HepG2 (cell line): ENCODE measurements around the gene AGPAT3. TPM values are rescaled to one million over a fixed set of nuclear protein-coding genes. Genes with fewer than 3 reads are reported as not detected.

ENCODE experiments used
- ATAC-seq: fragments of 200-7000 bp; cut with Tn5 transposase; 3 replicates; pipeline ENCODE4 v1.9.1; 2020; ENCODE audit warnings: mild to moderate bottlenecking, moderate library complexity
- BruUV-seq: library from RNA; stranded (reverse); fragments of 400-500 nt; replicated peaks from 2 replicates; lab custom pipeline; 2021; lab: Mats Ljungman, UMichigan
- CTCF ChIA-PET: fragments of 300-600 bp; formaldehyde crosslinking; extraction: SDS; loops from one replicate; lab custom pipeline; 2021; ENCODE audit warnings: low total read pairs, inconsistent platforms, low intra/inter-chr PET ratio; lab: Yijun Ruan, JAX
- POLR2A ChIA-PET: fragments of 350-600 bp; sonication (Branson Sonifier 250); formaldehyde crosslinking; loops from one replicate; lab custom pipeline; 2020; ENCODE audit warnings: antibody characterized with exemption, inconsistent platforms; lab: Yijun Ruan, JAX
- DNase-seq: peaks from one replicate; pipeline ENCODE4 v3.0.0-alpha.2; 2015; ENCODE audit warnings: low spot score
- FAIRE-seq: peaks from 3 replicates; lab custom pipeline; 2011; peaks lifted over from hg19 to GRCh38; lab: Jason Lieb, UNC
- H2AFZ ChIP-seq: one replicate; pipeline ENCODE4 v1.6.1; 2011; ENCODE audit warnings: low read length, inconsistent platforms
- H3K27ac ChIP-seq: fragments of 300-600 bp; 3 replicates; pipeline ENCODE4 v1.8.0; 2011; ENCODE audit warnings: mixed run types, mild to moderate bottlenecking, mixed read lengths, low read length, inconsistent platforms; ENCODE audit not compliant: insufficient read depth; ENCODE audit errors: extremely low read length
- H3K27me3 ChIP-seq, 2 experiments: fragments of 200-600 bp in 1 of 2; 2 replicates in 1 of 2; 3 replicates in 1 of 2; pipeline versions ENCODE4 v1.6.0 to v1.8.0; 2011; ENCODE audit warnings: low read length in 2 of 2, mild to moderate bottlenecking in 2 of 2, moderate library complexity in 2 of 2, inconsistent platforms in 1 of 2; ENCODE audit not compliant: insufficient read depth in 2 of 2, control insufficient read depth in 1 of 2
- H3K36me3 ChIP-seq, 2 experiments: fragments of 200-600 bp in 1 of 2; replicated peaks in 1 of 2; 2 replicates in 1 of 2; 3 replicates in 1 of 2; pipeline versions ENCODE4 v1.5.1 to v1.8.0; 2011; ENCODE audit warnings: low read length in 2 of 2, inconsistent platforms in 1 of 2; ENCODE audit not compliant: insufficient read depth in 2 of 2, control insufficient read depth in 1 of 2
- H3K4me1 ChIP-seq: 2 replicates; pipeline ENCODE4 v1.5.1; 2012; ENCODE audit warnings: low read length, inconsistent platforms; ENCODE audit not compliant: insufficient read depth
- H3K4me2 ChIP-seq: 2 replicates; pipeline ENCODE4 v1.6.0; 2011; ENCODE audit warnings: low read depth, low read length, inconsistent platforms
- H3K4me3 ChIP-seq, 3 experiments: fragments of 200-600 bp in 1 of 3; sonication (generic), shearing (Covaris generic) in 1 of 3; replicated peaks in 1 of 3; 2 replicates each; pipeline ENCODE4 v1.5.1; 2011 to 2016; ENCODE audit warnings: low read length in 3 of 3, inconsistent platforms in 2 of 3, low read depth in 2 of 3, mild to moderate bottlenecking in 2 of 3, control low read depth in 1 of 3, mixed read lengths in 1 of 3; ENCODE audit not compliant: insufficient read depth in 1 of 3
- H3K79me2 ChIP-seq: one replicate; pipeline ENCODE4 v1.6.1; 2011; ENCODE audit warnings: low read length, inconsistent platforms; ENCODE audit not compliant: insufficient read depth
- H3K9ac ChIP-seq: 2 replicates; pipeline ENCODE4 v1.6.0; 2011; ENCODE audit warnings: mild to moderate bottlenecking, low read depth, low read length, inconsistent platforms; ENCODE audit not compliant: insufficient read depth
- H3K9me3 ChIP-seq: 2 replicates; pipeline ENCODE4 v1.5.1; 2012; ENCODE audit warnings: mild to moderate bottlenecking, low read length
- H4K20me1 ChIP-seq: 2 replicates; pipeline ENCODE4 v1.6.0; 2011; ENCODE audit warnings: inconsistent platforms, mild to moderate bottlenecking, low read length, moderate library complexity; ENCODE audit not compliant: insufficient read depth
- HOXA5 ChIP-seq: sonication (generic); formaldehyde crosslinking; IDR thresholded peaks from 2 replicates; pipeline ENCODE4 v1.4.0; 2020; ENCODE audit warnings: missing genetic modification reagents
- NONO ChIP-seq, 2 experiments: fragments of 450-650 bp in 1 of 2; sonication (generic) in 1 of 2; formaldehyde crosslinking in 1 of 2; IDR thresholded peaks in 1 of 2; conservative IDR thresholded peaks in 1 of 2; 2 replicates each; pipeline versions ENCODE4 v1.6.1 to v1.8.0; 2017 to 2022; ENCODE audit warnings: mild to moderate bottlenecking in 1 of 2, missing genetic modification reagents in 1 of 2, moderate library complexity in 1 of 2
- SIN3B ChIP-seq: fragments of 150-350 bp; IDR thresholded peaks from 2 replicates; pipeline ENCODE4 v1.6.1; 2014; ENCODE audit warnings: low read length
- ZC3H4 ChIP-seq: sonication (generic); formaldehyde crosslinking; IDR thresholded peaks from 2 replicates; pipeline ENCODE4 v1.4.0; 2020; ENCODE audit warnings: missing genetic modification reagents, borderline replicate concordance
- ZEB1 ChIP-seq: IDR thresholded peaks from 2 replicates; pipeline ENCODE4 v1.6.1; 2012; ENCODE audit warnings: mild to moderate bottlenecking, low read depth, inconsistent platforms; ENCODE audit not compliant: insufficient replicate concordance
- ZMYM4 ChIP-seq: sonication (generic); formaldehyde crosslinking; IDR thresholded peaks from 2 replicates; pipeline ENCODE4 v1.8.1; 2023; ENCODE audit warnings: mild to moderate bottlenecking, missing genetic modification reagents
- ZNF207 ChIP-seq: fragments of 450-650 bp; IDR thresholded peaks from 2 replicates; pipeline ENCODE4 v1.6.1; 2016; ENCODE audit warnings: antibody characterized with exemption, borderline replicate concordance
- ZNF234 ChIP-seq: sonication (generic); formaldehyde crosslinking; conservative IDR thresholded peaks from 2 replicates; pipeline ENCODE4 v1.5.1; 2020; ENCODE audit warnings: mild to moderate bottlenecking, missing genetic modification reagents
- ZNF235 ChIP-seq: sonication (generic); formaldehyde crosslinking; IDR thresholded peaks from 2 replicates; pipeline ENCODE4 v1.8.1; 2023; ENCODE audit warnings: mild to moderate bottlenecking, missing genetic modification reagents, borderline replicate concordance
- ZNF343 ChIP-seq: sonication (generic); formaldehyde crosslinking; IDR thresholded peaks from 2 replicates; pipeline ENCODE4 v1.4.0; 2020; ENCODE audit warnings: mild to moderate bottlenecking, missing genetic modification reagents
- WGBS: methylation state at CpG from one replicate; pipeline ENCODE4 v1.1.6; 2017; ENCODE audit warnings: low lambda C conversion rate; 5-methylcytosine and 5-hydroxymethylcytosine counted together
- in situ Hi-C: cut with HindIII; loops from 2 replicates; pipeline ENCODE4 v1.10.0; 2017; ENCODE audit warnings: low pct_unique_long_range_greater_than_20kb; ENCODE audit not compliant: extremely low pct_ligation_motif_present
- intact Hi-C: fragments of 100-400 bp; cut with micrococcal nuclease; formaldehyde crosslinking; loops from one replicate; pipeline ENCODE4 v1.10.0; 2022; ENCODE audit not compliant: unreplicated experiment
- polyA plus RNA-seq, 8 experiments: library from polyadenylated mRNA; depleted of rRNA in 3 of 8; stranded (reverse) in 7 of 8; unstranded in 1 of 8; fragments of >200 nt; fragmentation: Illumina TruSeq in 4 of 8; extraction: Trizol in 4 of 8; gene quantifications; 2 replicates each; pipeline versions ENCODE4 v1.2.1 to v1.2.3, GENCODE V29; 2011 to 2016; ENCODE audit warnings: low read depth in 4 of 8, missing spikeins in 1 of 8, mixed read lengths in 1 of 8; ENCODE audit not compliant: insufficient read depth in 1 of 8
- total RNA-seq, 5 experiments: library from RNA; depleted of rRNA; stranded (reverse); fragments of >200 nt; fragmentation: Illumina TruSeq; extraction: Trizol; gene quantifications; 2 replicates each; pipeline ENCODE4 v1.2.3, GENCODE V29; 2016; ENCODE audit warnings: low read depth in 1 of 5
- TF ChIP-seq, protein P1 (sequence below): fragments of 450-650 bp; IDR thresholded peaks from 2 replicates; pipeline ENCODE4 v1.6.1; 2017; ENCODE audit warnings: mild to moderate bottlenecking
- TF ChIP-seq, protein P2 (sequence below): IDR thresholded peaks from 2 replicates; pipeline ENCODE4 v1.6.1; 2016; ENCODE audit warnings: low read depth
- TF ChIP-seq, protein P3 (sequence below): sonication (generic); formaldehyde crosslinking; IDR thresholded peaks from 2 replicates; pipeline ENCODE4 v1.4.0; 2020; ENCODE audit warnings: missing genetic modification reagents
- TF ChIP-seq, protein P4 (sequence below): sonication (generic); formaldehyde crosslinking; IDR thresholded peaks from 2 replicates; pipeline ENCODE4 v1.8.0; 2022; ENCODE audit warnings: mild to moderate bottlenecking, missing genetic modification reagents, moderate library complexity

Gene AGPAT3
- total and polyA plus RNA-seq, 2 of the 13 experiments (the other 11 are each of a cell fraction or from before 2014, with no cell fraction given), result 32.2 to 54.4 TPM

DNA sequence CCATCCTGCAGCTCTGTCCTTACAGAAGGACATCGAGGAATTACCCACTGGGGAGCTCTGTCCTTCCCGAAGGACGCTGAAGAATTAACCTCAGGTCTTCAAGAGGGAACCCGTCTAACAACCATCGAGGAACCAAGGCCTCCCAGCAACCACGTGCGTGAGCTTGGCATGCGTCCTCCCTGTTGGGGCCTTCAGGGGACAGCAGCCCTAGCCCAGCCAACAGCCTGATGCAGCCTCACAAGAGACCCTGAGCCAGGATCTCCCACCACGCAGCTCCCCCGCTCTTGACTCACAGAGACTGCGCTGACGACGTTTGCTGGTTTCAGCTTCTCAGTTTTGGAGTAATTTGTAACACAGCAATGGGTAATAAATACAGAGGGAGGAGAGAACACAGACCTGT is 19.6 kb upstream of the AGPAT3 start:
- Histone ChIP-seq H2AFZ (no peak overlapping the region), H3K9ac (no peak overlapping the region), H3K4me2 (no peak overlapping the region), H3K9me3 (no peaks in the 10 kb centered on the region), H3K4me3 (no peak overlapping the region), H3K27ac (no peak overlapping the region), H3K79me2 (no peaks in the 10 kb centered on the region), H3K36me3 (no peaks in the 10 kb centered on the region), H3K27me3 (no peaks in the 10 kb centered on the region), H4K20me1 (no peaks in the 10 kb centered on the region), H3K4me1 (peaks cover 10% of the 10 kb centered on the region)
- BruUV-seq, result no TSS peak
- ChIA-PET POLR2A (no interaction called here), CTCF (interaction anchor here (1.3 kb wide), 1 partner anchor 94 kb away, joined by 5 read pairs; no protein-coding TSS in a partner anchor)
- in situ Hi-C loops (no loop called here), intact Hi-C loops (no loop called here)
- no peak for TF ChIP-seq ZNF343
- TF ChIP-seq, protein P1, sequence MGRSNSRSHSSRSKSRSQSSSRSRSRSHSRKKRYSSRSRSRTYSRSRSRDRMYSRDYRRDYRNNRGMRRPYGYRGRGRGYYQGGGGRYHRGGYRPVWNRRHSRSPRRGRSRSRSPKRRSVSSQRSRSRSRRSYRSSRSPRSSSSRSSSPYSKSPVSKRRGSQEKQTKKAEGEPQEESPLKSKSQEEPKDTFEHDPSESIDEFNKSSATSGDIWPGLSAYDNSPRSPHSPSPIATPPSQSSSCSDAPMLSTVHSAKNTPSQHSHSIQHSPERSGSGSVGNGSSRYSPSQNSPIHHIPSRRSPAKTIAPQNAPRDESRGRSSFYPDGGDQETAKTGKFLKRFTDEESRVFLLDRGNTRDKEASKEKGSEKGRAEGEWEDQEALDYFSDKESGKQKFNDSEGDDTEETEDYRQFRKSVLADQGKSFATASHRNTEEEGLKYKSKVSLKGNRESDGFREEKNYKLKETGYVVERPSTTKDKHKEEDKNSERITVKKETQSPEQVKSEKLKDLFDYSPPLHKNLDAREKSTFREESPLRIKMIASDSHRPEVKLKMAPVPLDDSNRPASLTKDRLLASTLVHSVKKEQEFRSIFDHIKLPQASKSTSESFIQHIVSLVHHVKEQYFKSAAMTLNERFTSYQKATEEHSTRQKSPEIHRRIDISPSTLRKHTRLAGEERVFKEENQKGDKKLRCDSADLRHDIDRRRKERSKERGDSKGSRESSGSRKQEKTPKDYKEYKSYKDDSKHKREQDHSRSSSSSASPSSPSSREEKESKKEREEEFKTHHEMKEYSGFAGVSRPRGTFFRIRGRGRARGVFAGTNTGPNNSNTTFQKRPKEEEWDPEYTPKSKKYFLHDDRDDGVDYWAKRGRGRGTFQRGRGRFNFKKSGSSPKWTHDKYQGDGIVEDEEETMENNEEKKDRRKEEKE, result no peak
- no peak for TF ChIP-seq ZNF234 (CRISPR knock-in tag)
- DNase-seq (no peak), FAIRE-seq (no peak), ATAC-seq (no peak)
- 66% methylated on average over 6 of the region's 13 CpGs for WGBS

DNA sequence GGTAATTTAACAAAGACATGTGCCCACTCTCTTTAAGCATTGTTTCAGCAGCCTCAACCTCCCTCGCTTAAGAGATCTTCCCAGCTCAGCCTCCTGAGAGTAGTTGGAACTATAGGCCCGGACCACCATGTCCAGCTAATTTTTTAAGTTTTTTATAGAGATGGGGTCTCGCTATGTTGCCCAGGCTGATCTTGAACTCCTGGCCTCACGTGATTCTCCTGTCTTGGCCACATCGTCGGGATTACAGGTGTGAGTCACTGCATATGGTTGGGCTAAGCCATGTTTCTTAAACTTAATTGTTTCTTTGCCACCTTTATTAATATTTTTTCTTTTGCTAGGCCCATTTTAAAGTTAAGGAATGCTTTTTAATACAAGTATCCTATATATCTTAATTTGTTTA is 18.6 kb upstream of the AGPAT3 start:
- FAIRE-seq (no peak), ATAC-seq (no peak), DNase-seq (no peak)
- in situ Hi-C loops, result no loop called here
- H3K4me1 ChIP-seq, result peaks cover 10% of the 10 kb centered on the region
- H3K27me3 ChIP-seq, result no peaks in the 10 kb centered on the region
- H3K4me3 ChIP-seq, result no peak overlapping the region
- BruUV-seq, result no TSS peak
- H2AFZ ChIP-seq, result no peak overlapping the region
- intact Hi-C loops, result no loop called here
- H3K79me2 ChIP-seq, result no peaks in the 10 kb centered on the region
- 43% methylated on average over 6 of the region's 6 CpGs for WGBS
- CTCF ChIA-PET, result no interaction called here
- no peak overlapping the region for H3K4me2 ChIP-seq
- H4K20me1 ChIP-seq, result no peaks in the 10 kb centered on the region
- no peak overlapping the region for H3K9ac ChIP-seq
- POLR2A ChIA-PET, result no interaction called here
- no peaks in the 10 kb centered on the region for H3K9me3 ChIP-seq
- no peaks in the 10 kb centered on the region for H3K36me3 ChIP-seq
- no peak overlapping the region for H3K27ac ChIP-seq
- TF ChIP-seq, protein P2, sequence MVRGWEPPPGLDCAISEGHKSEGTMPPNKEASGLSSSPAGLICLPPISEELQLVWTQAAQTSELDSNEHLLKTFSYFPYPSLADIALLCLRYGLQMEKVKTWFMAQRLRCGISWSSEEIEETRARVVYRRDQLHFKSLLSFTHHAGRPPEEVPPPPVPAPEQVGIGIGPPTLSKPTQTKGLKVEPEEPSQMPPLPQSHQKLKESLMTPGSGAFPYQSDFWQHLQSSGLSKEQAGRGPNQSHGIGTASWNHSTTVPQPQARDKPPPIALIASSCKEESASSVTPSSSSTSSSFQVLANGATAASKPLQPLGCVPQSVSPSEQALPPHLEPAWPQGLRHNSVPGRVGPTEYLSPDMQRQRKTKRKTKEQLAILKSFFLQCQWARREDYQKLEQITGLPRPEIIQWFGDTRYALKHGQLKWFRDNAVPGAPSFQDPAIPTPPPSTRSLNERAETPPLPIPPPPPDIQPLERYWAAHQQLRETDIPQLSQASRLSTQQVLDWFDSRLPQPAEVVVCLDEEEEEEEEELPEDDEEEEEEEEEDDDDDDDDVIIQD (CRISPR knock-in tag), result no peak
- TF ChIP-seq ZC3H4 (CRISPR knock-in tag) (no peak), ZNF235 (no peak), HOXA5 (CRISPR knock-in tag) (no peak), ZEB1 (no peak), NONO (IDR thresholded peaks at IDR 0.05) (no peak), NONO (CRISPR knock-in tag; conservative IDR thresholded peaks at IDR 0.05) (no peak), ZMYM4 (CRISPR knock-in tag) (no peak), ZNF207 (no peak), SIN3B (no peak)
- TF ChIP-seq, protein P3, sequence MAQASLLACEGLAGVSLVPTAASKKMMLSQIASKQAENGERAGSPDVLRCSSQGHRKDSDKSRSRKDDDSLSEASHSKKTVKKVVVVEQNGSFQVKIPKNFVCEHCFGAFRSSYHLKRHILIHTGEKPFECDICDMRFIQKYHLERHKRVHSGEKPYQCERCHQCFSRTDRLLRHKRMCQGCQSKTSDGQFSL (CRISPR knock-in tag), result no peak
- TF ChIP-seq, protein P4, sequence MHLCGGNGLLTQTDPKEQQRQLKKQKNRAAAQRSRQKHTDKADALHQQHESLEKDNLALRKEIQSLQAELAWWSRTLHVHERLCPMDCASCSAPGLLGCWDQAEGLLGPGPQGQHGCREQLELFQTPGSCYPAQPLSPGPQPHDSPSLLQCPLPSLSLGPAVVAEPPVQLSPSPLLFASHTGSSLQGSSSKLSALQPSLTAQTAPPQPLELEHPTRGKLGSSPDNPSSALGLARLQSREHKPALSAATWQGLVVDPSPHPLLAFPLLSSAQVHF (CRISPR knock-in tag), result no peak
